K562 (cell line): Measurements from ENCODE around the gene GPR162.

Experiments used
- KAT7 ChIP-seq: sonication (generic); formaldehyde crosslinking; IDR thresholded peaks from 2 replicates; pipeline ENCODE4 v1.8.0; 2022; ENCODE audit warnings: missing genetic modification reagents, mild to moderate bottlenecking, borderline replicate concordance
- TF ChIP-seq, protein P1 (sequence below): fragments of 450-650 bp; formaldehyde crosslinking; IDR thresholded peaks from 2 replicates; pipeline ENCODE4 v1.4.0; 2022; ENCODE audit warnings: missing genetic modification characterization

DNA sequence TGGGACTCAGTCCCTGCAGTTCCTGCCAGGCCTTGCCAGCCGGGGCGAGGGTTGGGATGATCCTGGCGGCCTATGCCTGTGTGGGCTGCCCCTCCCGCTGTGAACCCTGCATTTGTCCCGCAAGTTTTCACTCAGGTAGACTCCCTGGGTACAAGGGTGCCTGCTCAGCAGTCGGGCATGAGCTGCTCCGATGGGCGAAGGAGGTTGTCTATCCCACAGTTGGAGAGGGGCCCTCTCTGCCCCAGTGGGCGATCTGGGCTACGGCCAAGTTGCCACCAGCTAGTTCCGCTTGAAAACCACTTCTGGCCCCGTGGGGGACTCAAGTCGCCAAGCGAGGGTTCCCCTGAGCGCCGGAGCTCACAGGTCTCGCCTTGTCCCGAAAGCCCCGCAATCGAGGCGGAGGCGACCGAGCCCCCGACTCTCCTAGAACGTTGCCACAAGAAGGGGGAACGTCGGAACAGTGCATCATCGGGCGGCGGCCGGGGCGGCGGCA lies 45.3 kb downstream of the GPR162 start:
- no peak for TF ChIP-seq KAT7
- TF ChIP-seq, protein P1, sequence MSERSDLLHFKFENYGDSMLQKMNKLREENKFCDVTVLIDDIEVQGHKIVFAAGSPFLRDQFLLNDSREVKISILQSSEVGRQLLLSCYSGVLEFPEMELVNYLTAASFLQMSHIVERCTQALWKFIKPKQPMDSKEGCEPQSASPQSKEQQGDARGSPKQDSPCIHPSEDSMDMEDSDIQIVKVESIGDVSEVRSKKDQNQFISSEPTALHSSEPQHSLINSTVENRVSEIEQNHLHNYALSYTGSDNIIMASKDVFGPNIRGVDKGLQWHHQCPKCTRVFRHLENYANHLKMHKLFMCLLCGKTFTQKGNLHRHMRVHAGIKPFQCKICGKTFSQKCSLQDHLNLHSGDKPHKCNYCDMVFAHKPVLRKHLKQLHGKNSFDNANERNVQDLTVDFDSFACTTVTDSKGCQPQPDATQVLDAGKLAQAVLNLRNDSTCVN (CRISPR knock-in tag), result no peak
